Sigmoid colon (tissue), 7 donors: Measurements from ENCODE around the gene SLC25A45. TPM values are rescaled to one million over a fixed set of nuclear protein-coding genes. Genes with fewer than 3 reads are reported as not detected.
A peak's percentile ranks its signal among the peaks of the same experiment; 100 is the strongest.

Experiments used
- DNase-seq: peaks from one replicate; pipeline ENCODE4 v3.0.0-alpha.2; 2019
- H3K27ac ChIP-seq, 4 donors: fragments of 200-600 bp; sonication (generic); one replicate each; pipeline ENCODE4 v1.5.1; 2016 to 2019; ENCODE audit warnings: mild to moderate bottlenecking in 1 of 4
- H3K27me3 ChIP-seq, 3 donors: fragments of 200-600 bp; sonication (generic); one replicate each; pipeline ENCODE4 v1.5.1; 2019; ENCODE audit warnings: mild to moderate bottlenecking in 1 of 3
- H3K36me3 ChIP-seq, 4 donors: fragments of 200-600 bp; sonication (generic); one replicate each; pipeline ENCODE4 v1.5.1; 2016 to 2019
- H3K4me1 ChIP-seq, 4 donors: fragments of 200-600 bp; sonication (generic); one replicate each; pipeline ENCODE4 v1.5.1; 2017 to 2019
- H3K4me3 ChIP-seq, 4 donors: fragments of 200-600 bp; sonication (generic); one replicate each; pipeline ENCODE4 v1.5.1; 2017 to 2019; ENCODE audit warnings: mild to moderate bottlenecking in 2 of 4, moderate library complexity in 1 of 4
- H3K9me3 ChIP-seq, 4 donors: fragments of 200-600 bp in 3 of 4; sonication (generic) in 3 of 4; one replicate each; pipeline versions ENCODE4 v1.5.1 to v1.6.1; 2013 to 2019
- EP300 ChIP-seq, 4 donors: sonication (generic); formaldehyde crosslinking; IDR thresholded peaks; one replicate each; pipeline ENCODE4 v1.6.1; 2017; ENCODE audit warnings: antibody characterized with exemption in 4 of 4
- POLR2A ChIP-seq, 2 donors: fragments of 450-650 bp; IDR thresholded peaks; one replicate each; pipeline ENCODE4 v1.6.1; 2016; ENCODE audit warnings: antibody characterized with exemption in 2 of 2, mild to moderate bottlenecking in 2 of 2, moderate library complexity in 2 of 2
- POLR2AphosphoS5 ChIP-seq, 4 donors: sonication (generic); formaldehyde crosslinking; IDR thresholded peaks; one replicate each; pipeline ENCODE4 v1.6.1; 2017; ENCODE audit warnings: antibody characterized with exemption in 4 of 4
- WGBS, 2 donors: extraction: QIAGEN DNeasy Blood & Tissue Kit; methylation state at CpG; one replicate each; pipeline ENCODE4 v1.1.7; 2013; 5-methylcytosine and 5-hydroxymethylcytosine counted together
- intact Hi-C: fragments of 100-400 bp; cut with DNase I; formaldehyde crosslinking; loops from one replicate; pipeline ENCODE4 v1.15.1; 2023
- polyA plus RNA-seq, 3 donors: library from polyadenylated mRNA; stranded (reverse); fragments of 200-250 nt; gene quantifications; one replicate each; pipeline ENCODE4 v1.2.3, GENCODE V29; 2013
- total RNA-seq, 4 donors: library from RNA; depleted of rRNA; stranded (reverse); fragments of >200 nt; gene quantifications; one replicate each; pipeline ENCODE4 v1.1.0, GENCODE V29; 2016
- TF ChIP-seq, protein P1 (sequence below), 4 experiments: fragments of 450-650 bp in 3 of 4; fragments of 200-600 bp in 1 of 4; IDR thresholded peaks; one replicate each; pipeline ENCODE4 v1.5.1; 2016 to 2019; ENCODE audit warnings: antibody characterized with exemption in 4 of 4, mild to moderate bottlenecking in 3 of 4, moderate library complexity in 2 of 4
- donor health status: healthy with polysubstance abuse.
- donor health status: Bipolar disorder and iron deficiency.
- donor health status: healthy.

Gene SLC25A45
- total and polyA plus RNA-seq, 7 donors: 1.2 to 12.8 (median 5.3) TPM

DNA sequence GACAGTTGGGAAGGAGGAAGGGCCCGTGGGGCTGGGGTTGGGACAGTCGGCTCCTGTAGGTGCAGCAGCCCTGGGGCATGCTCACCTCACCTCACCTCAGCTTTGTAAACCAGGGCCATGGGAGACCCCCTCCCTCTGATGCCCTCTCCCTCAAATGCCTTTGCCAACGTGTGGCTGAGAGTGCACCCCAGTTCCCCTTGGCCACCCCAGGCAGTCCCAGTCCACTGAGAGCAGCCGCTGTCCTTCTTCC, 35.9 kb upstream of the SLC25A45 start:
- H3K4me1 ChIP-seq: peaks cover 0 to 63% (median 60%) of the 10 kb centered on the region in 4 donors
- peaks cover 0 to 2% (median 0%) of the 10 kb centered on the region in 4 donors for H3K36me3 ChIP-seq
- peak overlapping the region; percentile 97 to 100 (median 100) for H3K27ac ChIP-seq
- no peaks in the 10 kb centered on the region for H3K27me3 ChIP-seq
- TF ChIP-seq POLR2A (IDR thresholded peaks at IDR 0.05) (peak in 1 of 2 donors; percentile 45), POLR2AphosphoS5 (IDR thresholded peaks at IDR 0.05) (no peak)
- no peaks in the 10 kb centered on the region for H3K9me3 ChIP-seq
- no peak for DNase-seq
- intact Hi-C loops: no loop called here
- 0 to 4% methylated on average over 4 of the region's 4 CpGs for WGBS, 2 donors
- peak overlapping the region; percentile 27 to 88 (median 52) for H3K4me3 ChIP-seq

DNA sequence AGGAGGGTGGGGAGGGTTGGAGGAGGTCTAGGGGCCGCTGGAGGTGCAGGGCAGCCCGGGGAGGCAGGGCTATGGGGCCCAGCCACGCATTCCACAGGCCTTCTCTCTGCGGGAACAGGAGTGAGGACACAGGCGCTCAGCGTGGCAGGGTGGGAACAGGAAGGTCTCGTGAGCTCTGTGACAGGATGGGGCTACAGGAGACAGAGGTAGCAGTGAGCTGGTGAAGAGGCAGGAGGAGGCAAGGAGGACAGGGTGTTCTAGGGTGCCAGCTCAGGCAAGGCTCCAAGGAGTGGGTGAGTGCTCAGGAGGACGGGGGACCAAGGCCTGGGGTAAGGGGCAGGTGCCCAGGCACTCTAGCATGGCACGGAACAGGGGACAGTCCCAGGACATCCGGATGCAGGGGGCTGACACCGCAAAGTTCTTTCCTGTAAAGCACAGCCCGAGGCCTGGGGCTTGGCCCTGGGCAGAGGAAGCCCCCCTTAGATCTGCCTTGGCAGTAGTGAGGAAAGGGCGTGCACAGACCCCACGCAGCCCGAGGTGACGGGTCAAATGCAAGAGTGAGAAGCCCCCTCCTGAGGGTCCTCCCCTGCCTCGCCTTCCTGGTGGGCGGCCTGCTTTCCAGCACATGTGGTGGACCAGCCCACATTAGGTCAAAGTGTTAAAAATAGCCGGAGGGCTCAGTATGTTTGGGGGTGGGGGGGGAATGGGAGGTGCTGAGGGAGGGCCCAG, 35.4 kb upstream of the SLC25A45 start:
- TF ChIP-seq EP300 (IDR thresholded peaks at IDR 0.05) (peak in 2 of 4 donors; percentile 62 to 65), POLR2A (IDR thresholded peaks at IDR 0.05) (no peak), POLR2AphosphoS5 (IDR thresholded peaks at IDR 0.05) (peak; percentile 36 to 54 (median 46))
- TF ChIP-seq, protein P1, sequence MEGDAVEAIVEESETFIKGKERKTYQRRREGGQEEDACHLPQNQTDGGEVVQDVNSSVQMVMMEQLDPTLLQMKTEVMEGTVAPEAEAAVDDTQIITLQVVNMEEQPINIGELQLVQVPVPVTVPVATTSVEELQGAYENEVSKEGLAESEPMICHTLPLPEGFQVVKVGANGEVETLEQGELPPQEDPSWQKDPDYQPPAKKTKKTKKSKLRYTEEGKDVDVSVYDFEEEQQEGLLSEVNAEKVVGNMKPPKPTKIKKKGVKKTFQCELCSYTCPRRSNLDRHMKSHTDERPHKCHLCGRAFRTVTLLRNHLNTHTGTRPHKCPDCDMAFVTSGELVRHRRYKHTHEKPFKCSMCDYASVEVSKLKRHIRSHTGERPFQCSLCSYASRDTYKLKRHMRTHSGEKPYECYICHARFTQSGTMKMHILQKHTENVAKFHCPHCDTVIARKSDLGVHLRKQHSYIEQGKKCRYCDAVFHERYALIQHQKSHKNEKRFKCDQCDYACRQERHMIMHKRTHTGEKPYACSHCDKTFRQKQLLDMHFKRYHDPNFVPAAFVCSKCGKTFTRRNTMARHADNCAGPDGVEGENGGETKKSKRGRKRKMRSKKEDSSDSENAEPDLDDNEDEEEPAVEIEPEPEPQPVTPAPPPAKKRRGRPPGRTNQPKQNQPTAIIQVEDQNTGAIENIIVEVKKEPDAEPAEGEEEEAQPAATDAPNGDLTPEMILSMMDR (IDR thresholded peaks at IDR 0.05): no peak
- peaks cover 0 to 63% (median 60%) of the 10 kb centered on the region in 4 donors for H3K4me1 ChIP-seq
- WGBS, 2 donors: 17 to 47% methylated on average over 19 of the region's 19 CpGs
- no peaks in the 10 kb centered on the region for H3K9me3 ChIP-seq
- intact Hi-C loops: loop anchor here (1.0 kb wide), 1 partner anchor 35 kb away; no protein-coding TSS in a partner anchor
- no peaks in the 10 kb centered on the region for H3K36me3 ChIP-seq
- peak; percentile 92 for DNase-seq
- peak overlapping the region; percentile 97 to 100 (median 100) for H3K27ac ChIP-seq
- no peaks in the 10 kb centered on the region for H3K27me3 ChIP-seq
- H3K4me3 ChIP-seq: peak overlapping the region; percentile 27 to 88 (median 52)

DNA sequence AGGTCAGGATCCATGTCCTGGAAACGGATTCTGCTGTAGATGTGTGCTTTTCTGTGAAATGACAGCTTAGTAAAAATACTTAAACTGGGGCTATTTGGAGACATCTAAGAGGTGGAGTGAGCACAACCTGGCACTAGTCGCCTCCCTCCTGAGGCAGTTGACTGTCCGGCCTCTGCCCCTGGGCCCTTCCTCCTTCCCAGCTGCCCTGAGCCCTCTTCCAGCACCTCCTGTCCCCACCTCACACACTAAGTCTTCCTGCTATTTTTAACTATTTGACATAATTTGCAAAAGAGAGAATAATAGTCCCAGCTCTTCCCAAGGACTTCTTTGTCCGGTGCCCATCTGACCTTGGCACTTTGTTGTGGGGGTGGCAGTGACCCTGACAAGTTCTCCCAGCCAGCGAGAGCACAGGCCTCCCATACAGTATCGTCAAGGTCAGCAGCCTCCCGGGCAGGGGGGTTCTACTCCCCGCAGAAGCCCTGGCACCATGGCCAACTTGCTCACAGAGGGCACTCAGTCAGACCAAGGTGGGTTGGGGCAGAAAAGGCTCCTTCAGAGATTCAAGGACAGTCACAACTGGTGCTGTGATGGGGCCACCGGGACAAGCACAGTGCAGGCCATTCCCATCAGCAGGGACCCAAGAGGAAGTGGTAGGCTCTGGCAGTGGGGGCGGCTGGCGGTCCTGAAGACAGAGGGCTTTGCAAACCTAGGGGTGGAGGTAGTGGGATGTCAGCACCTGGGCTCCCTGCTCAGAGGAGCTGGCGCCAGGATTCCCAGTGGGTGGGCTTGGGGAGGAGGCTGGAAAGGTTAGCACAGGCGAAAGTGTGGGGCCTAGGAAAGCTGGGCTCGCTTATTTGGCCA, 34.6 kb upstream of the SLC25A45 start:
- Histone ChIP-seq H3K4me1 (peaks cover 0 to 63% (median 60%) of the 10 kb centered on the region in 4 donors), H3K27me3 (no peaks in the 10 kb centered on the region), H3K9me3 (no peaks in the 10 kb centered on the region), H3K27ac (peak overlapping the region; percentile 97 to 100 (median 100)), H3K4me3 (peak overlapping the region; percentile 12 to 88 (median 52)), H3K36me3 (peaks cover 0 to 6% (median under 1%) of the 10 kb centered on the region in 4 donors)
- TF ChIP-seq, protein P1 (IDR thresholded peaks at IDR 0.05): no peak
- TF ChIP-seq POLR2AphosphoS5 (IDR thresholded peaks at IDR 0.05): no peak
- peak in 1 of 2 donors; percentile 14 for TF ChIP-seq POLR2A (IDR thresholded peaks at IDR 0.05)
- TF ChIP-seq EP300 (IDR thresholded peaks at IDR 0.05): no peak
- 26 to 48% methylated on average over 14 of the region's 14 CpGs for WGBS, 2 donors
- intact Hi-C loops: loop anchor here (1.0 kb wide), 3 partner anchors 34 to 93 kb away; no protein-coding TSS in a partner anchor
- DNase-seq: peak; percentile 81

DNA sequence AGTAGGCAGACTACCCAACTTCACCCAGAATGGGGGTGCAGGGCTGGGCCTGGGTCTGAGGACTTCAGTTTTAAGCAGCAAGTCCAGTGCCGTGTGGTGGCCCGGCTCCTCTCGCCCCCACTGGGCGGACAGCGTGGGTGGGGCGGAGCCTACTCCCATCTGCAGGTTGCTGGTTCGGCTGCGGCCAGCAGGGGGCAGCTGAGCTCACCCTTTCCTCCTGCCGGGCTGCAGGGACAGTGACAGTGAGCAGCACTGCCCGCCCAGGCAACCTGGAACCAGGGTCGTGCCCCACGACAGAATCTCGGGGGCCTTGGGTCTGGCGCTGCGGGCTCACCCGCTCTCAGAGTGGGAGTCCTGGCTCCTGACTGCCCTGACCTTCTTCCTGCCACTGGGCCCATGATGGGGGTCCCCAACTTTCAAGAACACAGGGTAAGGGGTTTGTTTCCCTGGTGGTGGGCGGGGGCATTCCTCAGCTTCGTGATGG, 33.9 kb upstream of the SLC25A45 start:
- H3K9me3 ChIP-seq: no peaks in the 10 kb centered on the region
- H3K27ac ChIP-seq: peak overlapping the region; percentile 97 to 100 (median 100)
- peaks cover 0 to 13% (median 7%) of the 10 kb centered on the region in 4 donors for H3K36me3 ChIP-seq
- H3K4me3 ChIP-seq: peak overlapping the region; percentile 12 to 88 (median 52)
- H3K27me3 ChIP-seq: no peaks in the 10 kb centered on the region
- TF ChIP-seq POLR2A (IDR thresholded peaks at IDR 0.05) (no peak), EP300 (IDR thresholded peaks at IDR 0.05) (no peak), POLR2AphosphoS5 (IDR thresholded peaks at IDR 0.05) (peak; percentile 72 to 87 (median 79))
- TF ChIP-seq, protein P1 (IDR thresholded peaks at IDR 0.05): peak in 3 of 4 experiments; percentile 98 to 100 (median 99)
- peaks cover 0 to 57% (median 56%) of the 10 kb centered on the region in 4 donors for H3K4me1 ChIP-seq
- intact Hi-C loops: loop anchor here (1.0 kb wide), 2 partner anchors 53 to 94 kb away; no protein-coding TSS in a partner anchor
- peak; percentile 97 for DNase-seq
- 3 to 4% methylated on average over 18 of the region's 18 CpGs for WGBS, 2 donors
